Measurements from ENCODE around the gene SLC6A11.

SLC6A11 gene

DNA sequence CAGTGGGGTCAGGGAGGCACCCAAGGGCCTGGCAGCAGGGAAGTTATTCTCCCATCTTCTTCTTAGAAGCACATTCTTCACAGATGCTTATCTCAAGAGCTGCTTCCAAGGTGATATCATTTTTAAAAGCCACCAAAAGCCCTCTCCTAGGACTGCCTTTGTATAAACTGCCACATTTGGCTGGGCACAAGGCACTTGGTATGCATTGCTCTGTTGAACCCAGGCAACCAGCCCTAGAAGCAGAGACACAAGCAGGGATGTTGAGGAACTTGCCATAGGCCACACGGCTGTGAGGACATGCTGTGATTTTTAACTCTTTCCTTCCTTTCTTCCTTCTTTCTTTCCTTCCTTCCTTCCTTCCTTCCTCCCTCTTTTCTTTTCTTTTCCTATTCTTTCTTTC lies 169.2 kb downstream of the SLC6A11 start:
- no peak for DNase-seq

DNA sequence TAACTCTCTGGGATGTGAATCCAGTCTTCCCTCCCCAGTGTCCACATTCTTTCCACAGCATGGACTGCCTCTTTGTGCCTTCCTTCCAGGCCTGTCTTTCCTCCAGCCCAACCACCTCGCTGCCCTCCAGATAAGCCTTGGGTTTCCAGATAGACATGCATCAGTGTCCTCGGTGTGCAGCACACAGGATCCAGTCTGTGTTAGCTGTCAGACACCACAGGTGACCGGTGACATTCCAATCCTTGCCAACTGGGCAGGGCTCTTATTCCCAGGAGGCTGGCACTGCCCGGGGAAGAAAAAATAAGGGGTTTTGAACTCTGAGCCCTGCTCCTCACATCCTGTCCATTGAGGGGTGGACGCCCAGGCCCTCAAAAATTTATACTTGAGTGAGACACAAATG lies 170.6 kb downstream of the SLC6A11 start:
- DNase-seq, result no peak

DNA sequence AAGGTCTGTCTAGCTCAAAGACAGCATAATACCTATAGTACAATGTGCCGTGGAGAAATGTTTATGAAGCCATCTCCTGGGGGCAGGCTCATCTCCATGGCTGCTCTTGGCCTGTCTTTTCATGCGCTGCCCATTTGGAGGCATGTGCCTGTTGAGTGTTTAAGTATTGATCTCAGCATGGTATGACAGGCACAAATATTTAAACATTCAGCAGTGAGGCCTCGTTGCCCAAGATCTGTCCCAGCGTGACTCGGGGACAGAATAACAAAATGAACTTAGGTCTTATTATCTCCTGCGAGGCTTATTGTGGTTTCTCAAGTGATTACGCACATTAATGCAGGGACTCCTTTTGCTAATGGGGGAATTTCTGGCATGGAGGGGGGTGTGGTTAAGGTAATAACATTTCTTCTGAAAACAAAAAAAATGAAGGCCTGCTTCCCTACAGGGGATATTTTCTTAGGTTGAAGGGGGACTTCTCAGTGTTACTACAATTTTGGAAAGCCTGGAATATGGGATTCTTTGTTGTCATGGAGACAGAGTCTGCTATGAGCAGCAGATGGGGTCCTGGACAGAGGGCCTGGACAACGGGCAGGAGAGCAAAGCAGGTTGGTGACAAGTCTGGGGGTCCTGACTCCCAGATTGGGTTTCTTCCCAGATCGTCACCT lies 172.1 kb downstream of the SLC6A11 start:
- DNase-seq, result no peak

DNA sequence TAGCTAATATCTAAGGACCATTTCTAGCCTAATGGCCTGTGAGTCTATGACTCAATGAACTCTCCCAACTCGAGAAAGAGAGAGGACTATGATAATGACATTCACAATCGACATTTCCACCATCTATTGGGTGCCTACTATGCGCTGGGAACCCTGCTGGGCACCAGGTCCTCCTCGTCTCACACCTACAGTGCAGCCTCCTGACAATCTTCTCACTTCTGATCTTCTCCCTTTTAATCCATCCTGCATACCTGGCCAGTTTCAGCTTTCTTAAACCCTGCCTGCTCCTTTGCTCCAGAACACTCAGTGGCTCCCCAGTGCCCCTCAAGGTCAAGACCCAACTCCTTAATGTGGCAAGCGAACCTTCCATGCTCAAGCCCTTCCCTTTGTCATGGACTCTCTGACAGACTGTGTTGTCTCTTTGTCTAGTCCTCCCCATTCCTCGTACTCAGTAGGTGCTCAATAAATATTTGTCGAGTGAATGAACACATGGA lies 173.0 kb downstream of the SLC6A11 start:
- DNase-seq, result no peak
